Astrocyte of the cerebellum (primary cell): ENCODE data around the gene CFAP68.
A peak's percentile ranks its signal among the peaks of the same experiment; 100 is the strongest.
"Not testable (repeated sequence)": the region's sequence is repeated elsewhere in the genome, so short reads cannot be mapped to it uniquely, and the experiment has no call there.

Source experiments
- DNase-seq: peaks from one replicate; pipeline ENCODE4 v3.0.0-alpha.2; 2011; ENCODE audit warnings: low read depth
- H3K4me3 ChIP-seq: 2 replicates; pipeline ENCODE4 v1.5.1; 2011; ENCODE audit warnings: mild to moderate bottlenecking, low read depth, low read length, moderate library complexity
- in situ Hi-C: cut with HindIII; loops from 2 replicates; pipeline ENCODE4 v1.10.0; 2017; ENCODE audit warnings: low sequenced_read_pairs
- TF ChIP-seq, protein P1 (sequence below): IDR thresholded peaks from 2 replicates; pipeline ENCODE4 v1.5.1; 2012; ENCODE audit warnings: low read length, low read depth, moderate library complexity, mild to moderate bottlenecking; ENCODE audit errors: missing control alignments

CFAP68 gene

DNA sequence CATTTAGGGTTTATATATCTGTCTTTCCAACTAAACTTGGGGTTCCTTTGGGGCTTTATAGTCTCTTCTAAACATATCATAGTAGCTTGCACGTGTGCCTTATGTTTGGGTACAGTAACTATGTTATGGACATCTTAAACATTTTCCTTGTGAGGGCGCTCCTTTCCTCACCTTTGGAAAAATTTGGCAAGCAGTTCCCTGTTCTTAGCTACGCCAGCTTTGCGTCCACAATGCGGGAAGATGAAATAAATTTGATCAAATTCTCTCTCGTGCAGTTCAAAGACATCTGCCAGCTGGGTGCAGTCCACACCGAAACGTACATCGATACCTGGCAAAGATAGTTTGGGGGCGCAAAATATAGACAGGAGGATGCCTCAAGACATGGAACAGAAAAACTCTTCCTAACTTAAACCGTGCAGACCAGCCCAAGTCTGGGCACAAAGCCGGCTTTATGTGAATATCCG, 924 bp upstream of the CFAP68 start:
- peak overlapping the region; percentile 70 for H3K4me3 ChIP-seq
- TF ChIP-seq, protein P1, sequence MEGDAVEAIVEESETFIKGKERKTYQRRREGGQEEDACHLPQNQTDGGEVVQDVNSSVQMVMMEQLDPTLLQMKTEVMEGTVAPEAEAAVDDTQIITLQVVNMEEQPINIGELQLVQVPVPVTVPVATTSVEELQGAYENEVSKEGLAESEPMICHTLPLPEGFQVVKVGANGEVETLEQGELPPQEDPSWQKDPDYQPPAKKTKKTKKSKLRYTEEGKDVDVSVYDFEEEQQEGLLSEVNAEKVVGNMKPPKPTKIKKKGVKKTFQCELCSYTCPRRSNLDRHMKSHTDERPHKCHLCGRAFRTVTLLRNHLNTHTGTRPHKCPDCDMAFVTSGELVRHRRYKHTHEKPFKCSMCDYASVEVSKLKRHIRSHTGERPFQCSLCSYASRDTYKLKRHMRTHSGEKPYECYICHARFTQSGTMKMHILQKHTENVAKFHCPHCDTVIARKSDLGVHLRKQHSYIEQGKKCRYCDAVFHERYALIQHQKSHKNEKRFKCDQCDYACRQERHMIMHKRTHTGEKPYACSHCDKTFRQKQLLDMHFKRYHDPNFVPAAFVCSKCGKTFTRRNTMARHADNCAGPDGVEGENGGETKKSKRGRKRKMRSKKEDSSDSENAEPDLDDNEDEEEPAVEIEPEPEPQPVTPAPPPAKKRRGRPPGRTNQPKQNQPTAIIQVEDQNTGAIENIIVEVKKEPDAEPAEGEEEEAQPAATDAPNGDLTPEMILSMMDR: no peak
- in situ Hi-C loops: no loop called here
- no peak for DNase-seq

DNA sequence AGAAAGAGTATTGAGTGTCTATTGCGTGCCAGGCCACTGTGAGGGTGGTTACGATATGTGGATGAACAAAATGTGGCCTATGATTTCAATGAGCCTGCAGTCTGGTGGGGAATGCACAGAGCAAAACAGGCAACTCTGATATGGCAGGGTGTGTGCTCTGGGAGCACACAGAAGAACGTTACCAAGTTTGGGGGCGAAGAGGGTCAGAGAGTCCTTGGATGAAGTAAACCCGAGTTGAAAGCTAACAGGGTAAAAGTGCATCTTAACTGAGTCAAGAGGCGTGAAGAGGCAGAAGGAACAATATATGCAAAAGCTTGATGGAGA, 258 bp downstream of the CFAP68 start:
- DNase-seq: no peak
- TF ChIP-seq, protein P1: no peak
- peak overlapping the region; percentile 70 for H3K4me3 ChIP-seq
- in situ Hi-C loops: no loop called here

DNA sequence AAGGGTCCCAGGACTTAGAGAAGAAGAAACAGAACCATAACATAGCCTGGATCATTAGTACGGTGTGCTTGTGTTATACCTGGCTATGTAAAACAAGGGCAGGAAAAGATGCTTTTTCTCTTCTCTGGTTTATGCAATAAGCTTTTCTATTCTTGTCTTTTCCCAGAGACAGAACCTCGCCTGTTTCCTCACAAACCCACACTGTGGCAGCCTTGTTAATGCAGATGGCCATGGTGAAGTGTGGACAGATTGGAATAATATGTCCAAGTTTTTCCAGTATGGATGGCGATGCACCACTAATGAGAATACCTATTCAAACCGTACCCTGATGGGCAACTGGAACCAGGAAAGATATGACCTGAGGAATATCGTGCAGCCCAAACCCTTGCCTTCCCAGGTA, 2.9 kb downstream of the CFAP68 start:
- in situ Hi-C loops: no loop called here
- TF ChIP-seq, protein P1: no peak
- H3K4me3 ChIP-seq: no peak overlapping the region
- no peak for DNase-seq

DNA sequence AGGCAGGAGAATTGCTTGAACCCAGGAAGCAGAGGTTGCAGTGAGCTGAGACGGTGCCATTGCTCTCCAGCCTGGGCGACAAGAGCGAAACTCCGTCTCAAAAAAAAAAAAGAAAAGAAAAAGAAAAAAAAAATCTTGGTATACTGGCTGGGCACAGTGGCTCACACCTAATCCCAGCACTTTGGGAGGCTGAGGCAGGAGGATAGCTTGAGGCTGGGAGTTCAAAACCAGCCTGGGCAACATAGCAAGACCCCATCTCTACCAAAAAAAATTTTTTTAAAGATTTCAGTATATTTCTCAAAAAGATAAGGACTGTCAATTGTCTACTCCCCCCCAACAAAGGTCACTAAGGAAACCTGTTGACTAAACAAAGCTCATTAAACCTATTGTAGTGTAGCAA, 5.7 kb downstream of the CFAP68 start:
- in situ Hi-C loops, H3K4me3 ChIP-seq, DNase-seq: not testable (repeated sequence)

DNA sequence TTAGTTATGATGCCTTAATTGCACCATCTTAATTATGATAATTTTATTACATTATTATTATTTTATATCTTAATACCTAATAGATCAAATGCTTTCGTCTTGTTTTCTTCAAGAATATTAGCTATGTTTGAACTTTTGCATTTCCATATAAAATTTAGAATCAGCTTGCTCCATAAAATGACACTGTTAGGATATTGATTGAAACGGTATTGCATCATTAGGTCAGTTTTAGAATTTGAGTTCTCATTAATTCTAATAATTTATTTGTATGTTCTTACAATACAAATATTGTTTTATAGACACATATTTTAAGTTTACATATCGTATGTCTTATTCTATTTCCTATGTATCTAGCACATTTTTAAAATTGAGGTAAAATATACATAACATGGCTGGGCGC, 6.7 kb downstream of the CFAP68 start:
- TF ChIP-seq, protein P1: no peak
- DNase-seq: no peak
- in situ Hi-C loops: no loop called here
- no peak overlapping the region for H3K4me3 ChIP-seq

DNA sequence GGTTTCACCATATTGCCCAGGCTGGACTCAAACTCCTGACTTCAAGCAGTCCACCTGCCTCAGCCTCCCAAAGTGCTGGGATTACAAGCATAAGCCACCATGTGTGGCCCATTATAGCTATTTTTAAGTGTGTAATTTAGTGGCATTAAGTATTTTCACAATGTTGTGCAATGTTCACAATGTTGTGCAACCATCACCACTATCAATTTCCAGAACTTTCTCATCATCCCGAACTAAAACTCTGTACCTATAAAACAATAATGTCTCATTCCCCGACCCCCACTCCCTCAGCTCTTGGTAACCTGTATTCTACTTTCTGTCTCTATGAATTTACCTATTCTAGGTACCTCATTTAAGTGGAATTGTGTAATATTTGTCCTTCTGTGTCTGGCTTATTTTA, 7.5 kb downstream of the CFAP68 start:
- H3K4me3 ChIP-seq: no peak overlapping the region
- TF ChIP-seq, protein P1: no peak
- in situ Hi-C loops: no loop called here
- no peak for DNase-seq

DNA sequence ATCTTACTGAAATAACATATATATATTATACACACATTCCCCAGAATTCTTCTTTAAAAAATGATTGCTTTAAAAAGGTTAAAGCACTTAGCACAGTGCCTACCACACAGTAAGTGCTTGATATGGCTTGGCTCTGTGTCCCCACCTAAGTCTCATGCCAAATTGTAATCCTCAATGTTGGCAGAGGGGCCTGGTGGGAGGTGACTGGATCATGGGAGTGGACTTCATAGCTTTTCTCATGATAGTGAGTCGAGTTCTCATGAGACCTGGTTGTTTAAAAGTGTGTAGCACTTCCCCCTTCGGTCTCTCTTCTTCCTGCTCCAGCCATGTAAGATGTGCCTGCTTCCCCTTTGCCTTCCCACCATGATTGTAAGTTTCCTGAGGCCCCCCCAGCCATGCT, 26.1 kb downstream of the CFAP68 start:
- DNase-seq: no peak
- H3K4me3 ChIP-seq: no peak overlapping the region
- in situ Hi-C loops: no loop called here
- TF ChIP-seq, protein P1: no peak
